ENCODE measurements around the gene NCKAP5L.

NCKAP5L gene

DNA sequence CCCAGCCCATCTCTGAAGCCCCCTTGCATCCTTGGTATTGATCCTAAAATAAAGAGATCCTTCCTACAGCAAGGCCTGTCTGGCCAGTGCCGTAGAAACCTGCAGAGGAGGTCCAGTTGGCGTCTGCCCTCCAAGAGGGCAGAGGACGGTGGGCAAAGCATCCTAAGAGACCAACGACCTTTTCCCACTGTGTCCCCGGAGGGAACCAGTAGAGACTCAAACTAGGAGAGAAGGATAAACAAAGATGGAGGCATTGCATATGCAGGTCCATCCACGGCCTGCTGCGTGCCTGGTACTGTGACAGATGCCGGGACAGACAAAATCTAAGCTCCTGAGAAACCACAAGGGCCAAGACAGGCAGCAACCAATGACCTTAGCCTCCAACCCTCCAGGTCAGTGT, 3.8 kb downstream of the NCKAP5L start:
- DNase-seq (ENCODE audit: low spot score), result no peak

DNA sequence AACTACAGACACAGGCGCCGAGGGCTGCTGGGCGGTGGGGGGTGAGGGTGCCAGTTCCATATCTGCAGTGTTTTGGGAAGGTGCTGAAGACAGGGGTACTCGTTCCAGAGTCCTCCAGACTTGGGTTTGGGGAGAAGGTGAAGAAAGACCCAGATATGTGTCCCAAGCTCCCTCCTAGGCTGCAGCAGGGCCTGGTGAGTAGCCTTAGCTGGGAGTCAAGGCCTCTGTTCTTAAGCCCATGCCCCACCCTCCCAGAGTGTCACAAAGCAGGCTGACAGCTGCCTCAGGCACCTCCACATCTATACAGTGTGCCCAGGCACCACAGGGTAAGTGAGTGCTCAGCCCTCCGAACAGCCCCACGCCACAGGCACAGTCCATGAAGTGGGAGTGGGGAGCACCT, 4.3 kb downstream of the NCKAP5L start:
- DNase-seq (ENCODE audit: low spot score), result no peak

DNA sequence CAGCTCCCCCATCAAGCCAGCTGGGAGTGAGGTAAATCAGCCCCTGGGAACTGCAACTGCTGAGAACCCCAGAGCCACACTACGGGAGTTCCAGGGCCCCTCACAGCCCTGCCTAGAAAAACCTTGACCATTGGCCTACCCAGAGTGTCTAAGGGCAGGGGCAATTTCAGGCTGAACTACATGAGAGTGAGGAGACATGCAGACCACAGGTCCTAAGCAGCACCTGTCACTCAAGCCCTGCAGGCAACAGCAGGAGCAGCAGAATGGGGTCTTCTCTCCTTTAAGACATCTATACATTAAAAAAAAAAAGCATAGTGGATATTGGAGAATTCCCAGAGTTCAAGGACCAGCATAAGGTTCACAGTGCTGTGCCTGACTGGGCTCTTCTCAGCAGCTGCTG, 4.9 kb downstream of the NCKAP5L start:
- no peak for DNase-seq (ENCODE audit: low spot score)

DNA sequence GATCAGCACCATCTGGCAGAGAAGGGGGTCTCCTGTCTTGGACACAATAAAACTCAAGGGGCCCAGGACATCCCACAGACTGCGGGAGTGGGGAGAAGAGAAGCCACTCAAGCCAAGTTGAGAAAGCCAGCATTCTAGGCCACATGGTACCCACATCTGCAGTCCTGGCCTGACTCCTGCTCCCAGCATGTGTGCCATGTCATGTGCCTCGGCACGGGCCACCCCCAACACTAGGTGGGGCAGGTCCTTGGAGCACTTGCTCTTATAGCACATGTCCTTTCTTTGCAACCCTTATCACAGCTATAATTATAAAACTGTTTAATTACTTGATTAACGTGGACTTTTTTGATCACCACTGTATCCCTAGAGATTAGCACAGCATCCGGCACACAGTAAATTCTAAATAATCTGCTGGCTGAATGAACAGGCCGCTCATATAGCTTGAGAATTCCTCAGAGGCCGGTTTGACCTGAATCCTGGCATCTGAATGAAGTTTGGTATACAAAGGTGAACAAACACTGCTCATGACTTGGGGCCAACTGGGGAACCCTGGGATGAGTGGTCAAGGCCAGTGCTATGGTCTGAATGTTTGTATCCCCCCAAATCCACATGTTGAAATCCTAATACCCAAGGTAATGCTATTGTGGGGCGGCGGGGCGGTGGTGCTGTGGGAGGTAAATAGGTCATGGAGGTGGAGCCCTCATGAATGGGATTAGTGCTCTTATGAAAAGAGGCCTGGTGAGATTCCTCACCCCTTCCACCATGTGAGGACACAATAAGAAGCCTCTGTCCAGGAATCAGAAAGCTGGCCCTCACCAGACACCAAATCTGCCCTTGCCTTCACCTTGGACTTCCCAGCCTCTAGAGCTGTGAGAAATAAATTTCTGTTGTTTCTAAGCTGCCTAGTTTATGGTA, 6.6 kb downstream of the NCKAP5L start:
- no peak for DNase-seq (ENCODE audit: low spot score)

DNA sequence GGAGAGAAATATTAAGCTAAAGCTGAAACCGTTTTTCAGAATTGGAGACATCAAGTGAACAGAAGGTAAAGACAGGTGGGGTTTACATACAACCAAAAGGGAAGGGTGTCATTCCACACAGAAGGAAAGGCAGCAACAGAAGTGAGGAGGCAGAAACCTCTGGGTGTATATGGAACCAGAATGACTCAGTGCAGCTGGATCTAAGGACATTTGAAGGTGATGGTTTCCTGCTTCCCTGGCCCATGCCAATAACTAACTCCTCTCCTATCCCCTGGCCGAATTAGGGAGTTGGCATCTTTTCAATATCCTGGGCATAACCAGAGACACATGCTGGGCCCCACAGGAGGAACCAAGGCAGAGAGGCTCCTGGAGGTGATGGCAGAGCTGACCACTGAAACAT, 8.4 kb downstream of the NCKAP5L start:
- DNase-seq (ENCODE audit: low spot score), result no peak

DNA sequence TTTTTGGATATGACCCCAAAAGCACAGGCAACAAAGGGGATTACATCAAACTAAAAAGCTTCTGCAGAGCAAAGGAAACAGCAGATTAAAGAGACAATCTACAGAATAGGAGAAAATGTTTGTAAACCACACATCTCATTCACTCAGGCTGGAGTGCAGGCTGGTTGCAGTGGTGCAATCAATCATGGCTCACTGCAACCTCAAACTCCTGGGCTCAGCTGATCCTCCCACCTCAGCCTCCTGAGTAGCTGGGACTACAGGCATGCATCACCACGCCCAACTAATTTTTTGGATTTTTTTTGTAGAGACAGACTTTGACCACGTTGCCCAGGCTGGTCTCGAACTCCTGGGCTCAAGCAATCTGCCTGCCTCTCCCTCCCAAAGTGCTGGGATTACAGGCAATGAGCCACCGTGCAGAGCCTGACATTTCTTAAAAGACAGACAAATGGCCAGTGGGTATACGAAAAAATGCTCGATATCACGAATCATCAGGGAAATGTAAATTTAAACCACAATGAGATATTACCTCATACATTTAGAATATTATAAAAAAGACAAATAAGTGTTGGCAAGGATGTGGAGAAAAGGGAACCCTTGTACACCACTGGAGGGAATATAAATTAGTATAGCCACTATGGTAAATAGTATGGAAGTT, 9.8 kb downstream of the NCKAP5L start:
- no peak for DNase-seq (ENCODE audit: low spot score)

DNA sequence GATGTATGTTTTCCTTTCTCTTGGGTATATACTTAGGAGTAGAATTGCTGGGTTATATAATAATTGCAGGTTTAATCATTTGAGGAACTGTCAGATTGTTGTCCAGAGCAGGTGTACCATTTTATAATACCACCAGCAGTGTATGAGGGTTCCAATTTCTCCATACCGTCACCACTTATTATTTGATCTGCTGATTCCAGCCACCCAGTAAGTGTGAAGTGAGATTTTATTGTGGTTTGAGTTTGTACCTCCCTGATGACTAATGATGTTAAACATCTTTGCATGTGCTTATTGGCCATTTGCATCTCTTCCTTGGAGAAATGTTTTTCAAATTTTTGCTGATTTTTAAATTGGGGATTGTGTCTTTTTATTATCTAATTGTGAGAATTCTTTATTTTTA, 15.1 kb downstream of the NCKAP5L start:
- no peak for DNase-seq (ENCODE audit: low spot score)

DNA sequence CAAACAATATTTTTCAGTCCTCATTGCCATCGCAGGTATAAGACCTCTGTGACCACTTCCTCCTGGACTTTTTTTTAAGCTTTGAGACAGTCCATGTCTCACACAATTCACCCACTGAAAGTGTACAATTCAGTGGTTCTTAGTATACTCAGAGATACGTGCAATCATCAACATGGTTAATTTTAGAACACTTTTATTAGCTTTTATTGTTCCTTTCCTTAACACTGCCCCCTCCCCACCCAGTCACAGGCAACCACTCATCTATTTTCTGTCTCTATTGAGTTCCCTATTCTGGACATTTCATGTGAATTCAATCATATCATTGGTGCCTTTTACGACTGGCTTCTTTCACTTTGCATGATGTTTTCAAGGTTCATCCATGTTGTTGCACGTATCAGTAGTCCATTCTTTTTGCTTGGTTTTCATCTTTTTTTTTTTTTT, 16.2 kb downstream of the NCKAP5L start:
- no peak for DNase-seq (ENCODE audit: low spot score)

DNA sequence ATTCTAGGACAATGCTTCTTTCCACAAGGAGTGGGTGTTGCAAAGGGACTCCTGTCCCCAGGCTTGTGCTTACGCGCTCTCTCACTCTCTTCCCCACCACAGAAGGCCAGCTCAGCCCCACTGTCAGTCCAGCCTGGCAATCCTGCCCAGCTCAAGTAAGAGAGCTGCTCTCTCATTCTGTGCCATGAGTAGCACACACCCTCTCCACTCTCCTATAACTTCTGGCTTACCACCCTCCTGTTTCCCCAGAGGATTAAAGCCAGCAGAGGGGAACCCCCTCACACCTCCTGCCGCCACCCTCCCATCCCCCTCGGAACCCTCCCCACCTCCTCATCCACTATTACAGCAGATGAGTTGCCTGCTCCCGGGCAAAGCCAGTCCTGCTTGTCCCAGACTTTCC, 17.1 kb downstream of the NCKAP5L start:
- DNase-seq (ENCODE audit: low spot score), result no peak

DNA sequence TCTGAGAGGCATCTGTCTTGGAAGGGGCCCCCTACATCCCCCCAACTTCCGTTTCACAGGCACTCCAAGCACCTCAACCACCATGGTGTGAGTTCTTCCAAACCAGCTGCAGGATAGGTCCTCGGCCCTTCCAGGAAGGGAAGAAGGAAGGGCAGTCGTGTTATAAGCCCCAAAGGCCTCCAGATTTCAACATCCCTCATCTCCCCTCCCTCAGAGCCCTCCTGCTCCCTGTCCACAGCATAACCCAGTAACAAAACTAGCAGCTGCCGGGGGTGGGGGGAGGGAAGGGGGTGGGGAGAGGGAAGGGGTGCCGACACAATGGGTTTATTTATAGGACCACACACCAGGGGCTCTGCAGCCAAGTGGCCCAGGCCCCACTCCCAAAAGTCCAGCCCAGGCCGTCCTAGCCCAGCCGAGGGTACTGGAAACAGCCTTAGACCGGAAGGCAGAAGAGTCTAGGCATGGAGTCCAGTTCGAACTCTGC, 18.3 kb downstream of the NCKAP5L start:
- no peak for DNase-seq (ENCODE audit: low spot score)

DNA sequence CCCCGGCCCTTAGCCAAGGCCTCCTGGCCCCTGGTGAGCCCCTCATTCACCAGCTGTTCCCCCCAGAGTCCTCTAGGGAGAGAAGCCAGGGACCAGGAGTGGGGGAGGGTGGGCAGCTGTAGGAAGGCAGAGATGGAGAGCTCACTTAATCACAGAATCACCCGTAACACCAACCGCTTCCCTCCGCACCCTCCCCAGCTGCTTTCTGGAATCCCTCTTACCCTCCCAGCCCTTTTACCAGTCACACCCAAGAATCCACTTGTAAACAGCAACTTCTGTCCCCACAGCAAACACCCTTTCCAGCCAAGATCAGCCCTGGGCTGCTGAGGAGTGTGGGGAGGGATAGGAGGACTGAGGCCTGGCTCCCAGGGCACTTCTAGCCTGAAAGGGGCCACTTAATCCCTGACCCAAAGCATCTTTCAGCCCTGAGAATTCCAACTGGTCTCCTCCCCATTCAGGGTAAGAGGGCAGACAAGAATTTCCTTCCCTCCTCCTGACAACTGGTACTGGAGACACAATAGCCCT, 18.8 kb downstream of the NCKAP5L start:
- no peak for DNase-seq (ENCODE audit: low spot score)

DNA sequence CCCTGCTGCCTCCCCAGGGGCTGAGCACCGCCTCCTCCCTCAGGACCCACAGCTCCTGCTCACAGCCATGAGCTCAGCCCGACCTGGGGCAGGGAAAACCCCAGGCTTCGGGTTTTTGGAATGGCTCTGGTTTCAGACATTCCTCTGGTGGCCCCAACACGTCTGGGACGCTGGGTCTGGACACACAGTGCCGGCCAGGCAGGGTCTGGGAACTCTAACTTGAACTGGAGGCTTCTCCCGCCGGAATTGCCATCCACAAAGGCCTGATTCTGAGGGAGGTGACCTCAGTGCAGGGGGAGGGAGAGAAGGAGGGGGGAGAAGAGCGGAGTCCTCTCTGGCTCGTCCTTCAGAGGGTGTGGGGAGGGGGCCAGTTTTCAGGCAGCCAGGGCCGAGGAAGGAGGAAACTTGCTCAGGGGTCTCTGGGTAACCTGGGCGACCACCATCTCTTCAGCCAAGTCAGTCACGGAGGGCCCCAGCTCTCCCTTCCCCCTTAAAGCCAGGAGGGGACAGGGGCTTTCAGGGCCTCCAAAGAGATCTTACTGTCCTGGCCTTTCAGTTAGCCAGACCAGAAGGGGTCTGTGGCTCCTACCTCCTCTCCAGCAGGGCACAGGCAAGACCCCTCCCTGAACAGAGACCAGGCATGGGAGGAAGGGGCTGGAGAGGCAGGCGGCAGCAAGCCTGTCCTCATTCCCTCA, 19.4 kb downstream of the NCKAP5L start:
- no peak for DNase-seq (ENCODE audit: low spot score)

DNA sequence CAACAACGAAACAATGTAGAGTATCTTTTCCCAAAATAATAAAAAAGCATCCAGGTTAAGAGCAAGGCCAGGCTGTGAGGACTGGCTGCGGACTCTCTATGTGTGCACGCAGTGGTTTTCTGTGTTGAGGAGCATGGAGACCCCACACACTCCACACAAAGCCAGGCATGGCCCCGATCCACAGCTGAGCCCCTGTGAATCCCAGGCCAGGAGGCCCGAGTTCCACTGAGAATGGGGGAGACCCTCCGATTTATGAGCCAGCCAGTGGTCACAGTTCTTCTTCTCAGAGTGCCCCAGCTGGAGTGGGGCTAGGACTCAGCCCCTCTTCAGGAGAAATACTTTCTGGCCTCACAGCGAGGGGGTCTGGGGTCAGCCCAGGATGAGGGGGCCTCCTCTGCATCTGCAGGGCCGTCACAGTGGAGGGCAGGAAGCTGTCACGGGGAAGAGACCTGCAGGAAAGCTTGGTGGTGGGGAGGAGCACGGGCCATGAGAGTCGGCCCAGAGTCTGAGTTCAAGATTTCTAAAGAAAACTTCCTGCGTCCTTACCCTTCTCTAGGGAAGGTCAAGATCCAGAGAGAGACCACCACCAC, 20.1 kb downstream of the NCKAP5L start:
- no peak for DNase-seq (ENCODE audit: low spot score)

DNA sequence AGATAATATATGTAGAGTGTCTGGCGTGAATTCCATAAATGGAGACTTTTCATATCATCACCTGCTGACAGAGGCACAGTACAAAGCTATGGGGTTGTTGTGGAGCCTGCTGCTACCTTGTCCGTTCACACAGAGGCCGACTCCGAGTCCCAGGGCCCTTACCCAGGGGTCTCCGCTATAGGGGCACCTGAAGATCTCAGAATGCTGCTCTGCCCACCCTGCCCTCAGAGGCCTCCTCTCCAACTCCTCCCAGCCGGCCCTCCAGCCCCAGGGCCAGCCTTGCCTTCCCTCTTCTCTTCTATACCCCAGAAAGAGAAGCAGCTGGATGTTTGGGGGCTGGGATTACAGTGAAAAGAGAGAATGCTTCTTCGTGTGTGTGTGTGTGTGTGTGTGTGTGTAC, 21.3 kb downstream of the NCKAP5L start:
- no peak for DNase-seq (ENCODE audit: low spot score)

DNA sequence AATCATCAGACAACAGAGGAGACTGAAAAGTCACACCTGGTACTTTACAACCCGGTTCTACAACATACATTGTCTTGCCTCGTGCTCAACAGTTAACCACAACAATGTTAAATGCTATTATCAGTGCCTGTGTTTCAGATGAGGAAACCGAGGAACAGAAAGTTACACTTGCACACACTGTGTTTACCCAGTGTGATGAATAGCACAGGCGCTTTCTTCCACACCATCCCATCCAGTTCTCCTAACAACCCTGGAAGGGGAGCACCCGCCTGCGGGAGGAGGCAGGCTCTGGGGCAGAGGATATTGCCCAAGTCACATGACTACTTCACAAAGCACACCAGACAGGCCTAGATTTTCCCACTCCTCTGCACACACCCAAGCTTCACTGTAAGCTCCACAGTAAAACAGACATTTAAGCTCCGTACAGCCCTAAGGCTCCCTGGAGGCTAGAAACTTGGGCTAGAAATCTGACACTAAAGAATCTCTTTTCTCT, 21.8 kb downstream of the NCKAP5L start:
- no peak for DNase-seq (ENCODE audit: low spot score)

DNA sequence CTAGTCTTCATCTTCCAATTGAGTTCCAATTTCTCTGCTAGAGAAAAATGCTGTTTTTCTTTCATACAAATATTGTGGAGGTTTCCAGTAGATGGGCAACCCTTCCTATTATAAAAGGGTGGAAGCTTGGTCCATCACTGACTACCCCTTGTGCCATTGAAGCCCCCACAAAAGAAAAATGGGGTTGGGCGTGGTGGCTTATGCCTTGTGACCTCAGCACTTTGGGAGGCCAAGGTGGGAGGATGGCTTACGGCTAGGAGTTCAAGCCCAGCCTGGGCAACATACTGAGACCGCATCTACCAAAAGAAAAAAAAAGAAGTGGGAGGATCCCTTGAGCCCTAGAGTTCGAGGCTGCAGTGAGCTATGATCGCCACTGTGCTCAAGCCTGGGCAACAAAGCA, 22.8 kb downstream of the NCKAP5L start:
- DNase-seq (ENCODE audit: low spot score), result no peak

DNA sequence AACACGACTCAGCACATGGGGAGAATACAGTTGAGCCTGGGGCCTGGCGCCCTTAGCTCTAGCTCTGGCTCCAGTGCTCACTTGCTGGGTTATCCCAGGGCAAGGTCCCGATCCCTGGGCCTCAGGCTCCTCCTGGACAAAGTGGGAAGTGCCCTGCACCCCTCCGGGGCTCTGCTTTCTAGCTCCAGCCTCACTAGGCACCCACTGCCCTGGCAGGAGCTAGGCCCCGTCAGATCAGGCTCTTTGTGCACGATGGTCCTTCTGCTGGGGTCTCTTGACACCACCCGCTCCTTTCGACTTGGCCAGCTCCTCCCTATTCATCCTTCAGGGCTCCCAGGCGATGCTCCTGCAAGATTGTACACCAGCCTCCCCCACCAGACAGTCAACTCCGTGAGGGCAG, 23.4 kb downstream of the NCKAP5L start:
- DNase-seq (ENCODE audit: low spot score), result no peak

DNA sequence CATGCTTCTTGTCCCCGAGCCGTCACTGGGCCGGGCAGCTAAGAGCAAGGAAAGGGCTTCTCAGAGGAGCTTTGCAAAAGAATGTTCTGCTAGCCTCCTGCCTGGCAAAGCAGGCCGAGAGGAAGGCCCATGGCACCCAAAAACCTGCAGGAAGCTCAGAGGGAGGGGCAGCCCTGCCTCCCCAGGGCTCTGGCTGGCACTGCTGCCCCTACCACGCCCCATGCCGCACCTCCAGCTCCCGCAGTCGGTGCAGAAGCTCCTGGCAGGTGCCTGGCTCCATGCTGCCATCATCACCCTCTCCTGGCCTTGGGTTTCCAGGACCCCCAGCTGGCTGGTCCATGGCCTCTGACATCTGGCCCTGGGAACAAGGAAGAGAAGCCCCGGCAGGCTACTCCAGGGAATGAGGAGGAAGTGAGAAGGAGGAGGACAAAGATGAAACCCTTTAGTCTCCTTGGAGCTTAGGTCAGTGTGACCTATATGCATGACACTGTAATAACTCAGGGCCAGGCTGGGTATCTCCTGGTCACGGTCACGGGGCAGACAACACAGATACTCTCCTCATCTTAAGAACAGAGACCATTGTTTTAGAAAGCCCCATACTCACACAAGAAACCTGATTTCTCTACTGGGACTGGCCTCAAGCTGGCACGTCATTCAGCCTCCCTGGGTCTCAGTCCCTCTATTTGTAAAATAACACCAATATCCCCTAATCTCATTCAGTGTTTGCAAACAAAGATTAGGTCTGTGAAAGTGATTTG, 24.3 kb downstream of the NCKAP5L start:
- DNase-seq (ENCODE audit: low spot score), result no peak

DNA sequence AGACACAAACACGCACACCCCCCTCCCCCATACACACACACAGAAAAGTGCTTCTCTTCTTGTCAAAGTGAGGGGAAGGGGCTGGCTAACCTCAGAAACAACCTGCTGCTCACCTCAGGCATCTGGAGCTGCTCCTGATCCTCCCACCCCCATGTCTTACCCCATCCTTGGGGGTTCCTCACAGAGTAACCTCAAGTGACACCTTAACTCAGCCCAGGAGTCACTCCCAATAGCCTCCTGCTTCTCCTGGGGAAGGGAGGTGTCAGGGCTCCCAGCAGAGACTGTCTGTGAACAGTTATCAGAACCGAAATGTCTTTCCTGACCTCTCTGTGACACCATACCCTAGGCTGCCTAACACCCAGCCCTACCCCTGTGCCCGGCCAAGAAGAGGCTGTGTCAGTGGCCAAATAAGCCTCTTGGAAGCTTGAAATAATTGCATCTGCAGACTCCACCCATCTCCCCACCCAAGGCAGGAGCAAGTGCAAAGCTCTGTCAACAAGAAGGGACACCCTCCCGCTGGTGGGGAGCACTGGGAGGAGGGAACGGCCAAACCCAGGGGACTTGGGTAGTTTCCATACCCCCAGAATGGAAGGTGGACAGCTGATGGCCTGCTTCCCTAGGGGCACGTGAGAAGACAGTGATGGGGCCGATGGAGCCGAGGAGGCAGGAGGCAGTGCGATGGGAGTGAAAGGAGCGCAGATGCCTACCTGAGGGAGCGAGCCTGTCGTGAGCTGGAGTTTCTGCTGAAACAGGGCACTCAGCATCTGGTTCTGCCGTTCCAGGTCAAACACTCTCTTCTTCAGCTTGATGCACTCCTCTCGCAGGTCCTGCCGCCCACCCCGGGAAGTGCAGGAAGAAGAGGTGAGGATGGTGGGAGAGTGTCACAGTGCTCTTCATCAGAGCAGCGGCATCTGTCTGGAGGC, 26.8 kb downstream of the NCKAP5L start:
- no peak for DNase-seq (ENCODE audit: low spot score)

Measured in iPS-NIHi11 (cell line).